IPS-20b (cell line): Measurements from ENCODE around the gene PSORS1C1.

Source experiments
- H3K27ac ChIP-seq: one replicate; pipeline ENCODE4 v1.5.1; 2013; ENCODE audit warnings: low read length
- H3K27me3 ChIP-seq: 2 replicates; pipeline ENCODE4 v1.6.1; 2013; ENCODE audit warnings: mild to moderate bottlenecking, low read length, inconsistent platforms; ENCODE audit not compliant: insufficient read depth
- H3K36me3 ChIP-seq: 2 replicates; pipeline ENCODE4 v1.6.1; 2013; ENCODE audit warnings: low read depth, mild to moderate bottlenecking, inconsistent platforms, low read length, moderate library complexity; ENCODE audit not compliant: insufficient read depth
- H3K4me1 ChIP-seq: 2 replicates; pipeline ENCODE4 v1.6.1; 2013; ENCODE audit warnings: mild to moderate bottlenecking, control low read depth, inconsistent platforms, low read length, moderate library complexity; ENCODE audit not compliant: insufficient read depth
- H3K4me3 ChIP-seq: 2 replicates; pipeline ENCODE4 v1.5.1; 2013; ENCODE audit warnings: mild to moderate bottlenecking, low read length, inconsistent platforms
- H3K9ac ChIP-seq: 2 replicates; pipeline ENCODE4 v1.6.1; 2013; ENCODE audit warnings: low read depth, mild to moderate bottlenecking, inconsistent platforms, low read length, moderate library complexity
- H3K9me3 ChIP-seq: 2 replicates; pipeline ENCODE4 v1.6.1; 2013; ENCODE audit warnings: mild to moderate bottlenecking, low read depth, low read length, inconsistent platforms; ENCODE audit not compliant: insufficient read depth

PSORS1C1 gene

GRCh38 chr6:31149827-31150447, 35.3 kb downstream of the PSORS1C1 start:
- Histone ChIP-seq H3K9ac (no peak overlapping the region), H3K9me3 (no peaks in the 10 kb centered on the region), H3K27me3 (no peaks in the 10 kb centered on the region), H3K4me3 (no peak overlapping the region), H3K4me1 (no peaks in the 10 kb centered on the region), H3K27ac (no peak overlapping the region), H3K36me3 (peaks cover 52% of the 10 kb centered on the region)

- no peak overlapping the region for H3K27ac ChIP-seq
- H3K9me3 ChIP-seq = no peaks in the 10 kb centered on the region
- H3K27me3 ChIP-seq = no peaks in the 10 kb centered on the region
- no peak overlapping the region for H3K4me3 ChIP-seq
- H3K9ac ChIP-seq = no peak overlapping the region
- peaks cover 47% of the 10 kb centered on the region for H3K36me3 ChIP-seq
- H3K4me1 ChIP-seq = peaks cover 7% of the 10 kb centered on the region; the same call in 1 of the 2 replicates
These were observed 38.2 kb downstream of the PSORS1C1 start for GRCh38 chr6:31152781-31153180.

GRCh38 chr6:31154436-31154835, 39.8 kb downstream of the PSORS1C1 start:
- Histone ChIP-seq H3K27me3 (no peaks in the 10 kb centered on the region), H3K9me3 (no peaks in the 10 kb centered on the region), H3K9ac (no peak overlapping the region), H3K27ac (no peak overlapping the region), H3K4me1 (peaks cover 7% of the 10 kb centered on the region; the same call in 1 of the 2 replicates), H3K36me3 (peaks cover 42% of the 10 kb centered on the region), H3K4me3 (no peak overlapping the region)

GRCh38 chr6:31156641-31157040, 42.0 kb downstream of the PSORS1C1 start:
- H3K27ac ChIP-seq = no peak overlapping the region
- H3K4me3 ChIP-seq = no peak overlapping the region
- H3K36me3 ChIP-seq = peaks cover 31% of the 10 kb centered on the region
- no peaks in the 10 kb centered on the region for H3K27me3 ChIP-seq
- peaks cover 7% of the 10 kb centered on the region; the same call in 1 of the 2 replicates for H3K4me1 ChIP-seq
- no peaks in the 10 kb centered on the region for H3K9me3 ChIP-seq
- H3K9ac ChIP-seq = no peak overlapping the region

- Histone ChIP-seq H3K4me1 (peaks cover 7% of the 10 kb centered on the region; the same call in 1 of the 2 replicates), H3K36me3 (peaks cover 41% of the 10 kb centered on the region), H3K9me3 (no peaks in the 10 kb centered on the region), H3K9ac (peak within 1 kb of the TSS; percentile 90; the same call in 1 of the 2 replicates), H3K27me3 (no peaks in the 10 kb centered on the region), H3K27ac (no peak within 1 kb of the TSS), H3K4me3 (peak within 1 kb of the TSS; percentile 90)
These were observed 43.0 kb downstream of the PSORS1C1 start, which contains the start of gene CCHCR1 for GRCh38 chr6:31157513-31158139. TSS of gene CCHCR1 (minus strand) at chr6:31157802. CDS start at chr6:31157600, 202 bp downstream.

GRCh38 chr6:31158140-31158862, 43.7 kb downstream of the PSORS1C1 start, which contains the start of gene TCF19:
TSS of gene TCF19 (plus strand) at chr6:31158589. CDS start at chr6:31159470, 881 bp downstream.
- H3K9me3 ChIP-seq = no peaks in the 10 kb centered on the region
- no peaks in the 10 kb centered on the region for H3K27me3 ChIP-seq
- peaks cover 7% of the 10 kb centered on the region; the same call in 1 of the 2 replicates for H3K4me1 ChIP-seq
- no peak within 1 kb of the TSS for H3K27ac ChIP-seq
- peak within 1 kb of the TSS; percentile 90; the same call in 1 of the 2 replicates for H3K9ac ChIP-seq
- peaks cover 47% of the 10 kb centered on the region for H3K36me3 ChIP-seq
- H3K4me3 ChIP-seq = peak within 1 kb of the TSS; percentile 90

- H3K4me1 ChIP-seq = peaks cover 7% of the 10 kb centered on the region; the same call in 1 of the 2 replicates
- H3K9ac ChIP-seq = peak overlapping the region; percentile 34; the same call in 1 of the 2 replicates
- peak overlapping the region; percentile 90 for H3K4me3 ChIP-seq
- H3K36me3 ChIP-seq = peaks cover 52% of the 10 kb centered on the region
- no peak overlapping the region for H3K27ac ChIP-seq
- H3K27me3 ChIP-seq = no peaks in the 10 kb centered on the region
- H3K9me3 ChIP-seq = no peaks in the 10 kb centered on the region
These were observed 44.6 kb downstream of the PSORS1C1 start for GRCh38 chr6:31158863-31159855.

GRCh38 chr6:31161216-31162126, 46.9 kb downstream of the PSORS1C1 start:
- peaks cover 50% of the 10 kb centered on the region for H3K36me3 ChIP-seq
- H3K27ac ChIP-seq = no peak overlapping the region
- H3K4me3 ChIP-seq = no peak overlapping the region
- no peak overlapping the region for H3K9ac ChIP-seq
- H3K9me3 ChIP-seq = no peaks in the 10 kb centered on the region
- H3K4me1 ChIP-seq = peaks cover 17% of the 10 kb centered on the region; the same call in 1 of the 2 replicates
- H3K27me3 ChIP-seq = no peaks in the 10 kb centered on the region

- no peaks in the 10 kb centered on the region for H3K9me3 ChIP-seq
- no peak overlapping the region for H3K9ac ChIP-seq
- H3K27me3 ChIP-seq = no peaks in the 10 kb centered on the region
- no peak overlapping the region for H3K27ac ChIP-seq
- peaks cover 58% of the 10 kb centered on the region for H3K36me3 ChIP-seq
- no peak overlapping the region for H3K4me3 ChIP-seq
- peaks cover 10% of the 10 kb centered on the region; the same call in 1 of the 2 replicates for H3K4me1 ChIP-seq
These were observed 48.0 kb downstream of the PSORS1C1 start for GRCh38 chr6:31162463-31163165.

- Histone ChIP-seq H3K4me1 (peaks cover 10% of the 10 kb centered on the region; the same call in 1 of the 2 replicates), H3K9ac (no peak overlapping the region), H3K36me3 (peaks cover 68% of the 10 kb centered on the region)
These were observed 49.3 kb downstream of the PSORS1C1 start for GRCh38 chr6:31163922-31164321.

More at GRCh38 chr6:31163922-31164321, 49.3 kb downstream of the PSORS1C1 start:
- no peaks in the 10 kb centered on the region for H3K27me3 ChIP-seq
- H3K4me3 ChIP-seq = no peak overlapping the region
- H3K9me3 ChIP-seq = no peaks in the 10 kb centered on the region
- H3K27ac ChIP-seq = no peak overlapping the region
